MM.1S (cell line): ENCODE results near the gene HCAR2.

Experiments used
- EZH2 ChIP-seq: fragments of 300-600 bp; sonication (generic); optimal IDR thresholded peaks from 2 replicates; pipeline ENCODE3; 2017; ENCODE audit warnings: low read depth, mild to moderate bottlenecking, antibody characterized with exemption, low read length, mixed read lengths
- EZH2phosphoT487 ChIP-seq: fragments of 300-600 bp; sonication (generic); IDR thresholded peaks from 2 replicates; pipeline ENCODE4 v1.6.1; 2018; ENCODE audit warnings: antibody characterized with exemption, low read length
- TF ChIP-seq, protein P1 (sequence below): fragments of 300-600 bp; sonication (generic); IDR thresholded peaks from 2 replicates; pipeline ENCODE4 v1.5.1; 2016; ENCODE audit warnings: antibody characterized with exemption, low read length, mixed read lengths

DNA sequence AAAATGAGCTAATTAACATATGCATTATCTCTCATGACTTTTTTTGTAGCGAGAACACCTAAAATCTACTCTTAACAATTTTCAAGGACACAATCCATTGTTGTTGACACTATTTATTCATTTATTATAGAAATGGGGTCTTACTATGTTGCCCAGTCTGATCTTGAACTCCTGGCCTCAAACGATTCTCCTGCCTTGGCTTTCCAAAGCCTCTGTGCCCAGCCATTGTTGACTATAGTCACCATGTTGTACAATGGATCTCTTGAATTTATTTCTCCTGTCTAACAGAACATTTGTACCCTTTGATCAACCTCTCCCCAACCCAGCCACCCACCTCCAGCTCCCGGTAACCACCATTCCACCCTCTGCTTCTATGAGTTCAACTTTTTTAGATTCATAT, 41.2 kb downstream of the HCAR2 start:
- TF ChIP-seq, protein P1, sequence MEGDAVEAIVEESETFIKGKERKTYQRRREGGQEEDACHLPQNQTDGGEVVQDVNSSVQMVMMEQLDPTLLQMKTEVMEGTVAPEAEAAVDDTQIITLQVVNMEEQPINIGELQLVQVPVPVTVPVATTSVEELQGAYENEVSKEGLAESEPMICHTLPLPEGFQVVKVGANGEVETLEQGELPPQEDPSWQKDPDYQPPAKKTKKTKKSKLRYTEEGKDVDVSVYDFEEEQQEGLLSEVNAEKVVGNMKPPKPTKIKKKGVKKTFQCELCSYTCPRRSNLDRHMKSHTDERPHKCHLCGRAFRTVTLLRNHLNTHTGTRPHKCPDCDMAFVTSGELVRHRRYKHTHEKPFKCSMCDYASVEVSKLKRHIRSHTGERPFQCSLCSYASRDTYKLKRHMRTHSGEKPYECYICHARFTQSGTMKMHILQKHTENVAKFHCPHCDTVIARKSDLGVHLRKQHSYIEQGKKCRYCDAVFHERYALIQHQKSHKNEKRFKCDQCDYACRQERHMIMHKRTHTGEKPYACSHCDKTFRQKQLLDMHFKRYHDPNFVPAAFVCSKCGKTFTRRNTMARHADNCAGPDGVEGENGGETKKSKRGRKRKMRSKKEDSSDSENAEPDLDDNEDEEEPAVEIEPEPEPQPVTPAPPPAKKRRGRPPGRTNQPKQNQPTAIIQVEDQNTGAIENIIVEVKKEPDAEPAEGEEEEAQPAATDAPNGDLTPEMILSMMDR, result no peak
- TF ChIP-seq EZH2, result no peak
- no peak for TF ChIP-seq EZH2phosphoT487
